Endothelial cell of umbilical vein (primary cell): Measurements from ENCODE around the gene RFESD. TPM values are rescaled to one million over a fixed set of nuclear protein-coding genes. Genes with fewer than 3 reads are reported as not detected.
A peak's percentile ranks its signal among the peaks of the same experiment; 100 is the strongest.

Experiments
- BruUV-seq: library from RNA; stranded (reverse); fragments of 400-500 nt; replicated peaks from 2 replicates; lab custom pipeline; 2021; lab: Mats Ljungman, UMichigan
- CTCF ChIA-PET: fragments of 300-600, 350-600 bp; sonication (Branson Sonifier 250); formaldehyde crosslinking; loops from one replicate; lab custom pipeline; 2021; ENCODE audit warnings: antibody characterized with exemption, inconsistent platforms; lab: Charles Lee
- POLR2A ChIA-PET: fragments of 300-600, 350-600 bp; sonication (Branson Sonifier 250); formaldehyde crosslinking; loops from one replicate; lab custom pipeline; 2021; ENCODE audit warnings: antibody characterized with exemption, inconsistent platforms; lab: Charles Lee
- DNase-seq: peaks from one replicate; pipeline ENCODE4 v3.0.0-alpha.2; 2011; ENCODE audit warnings: low read depth, low spot score
- FAIRE-seq: peaks from 2 replicates; lab custom pipeline; 2011; peaks lifted over from hg19 to GRCh38; lab: Jason Lieb, UNC
- H2AFZ ChIP-seq: 2 replicates; pipeline ENCODE4 v1.6.0; 2012; ENCODE audit warnings: low read depth, low read length, control low read depth, inconsistent platforms
- H3K27ac ChIP-seq: 2 replicates; pipeline ENCODE4 v1.5.1; 2011; ENCODE audit warnings: low read depth, mild to moderate bottlenecking, control low read depth, low read length, moderate library complexity; ENCODE audit not compliant: insufficient read depth
- H3K27me3 ChIP-seq, 2 experiments: 2 replicates each; pipeline versions ENCODE4 v1.6.0 to v1.6.1; 2011; ENCODE audit warnings: low read length in 2 of 2, mixed read lengths in 1 of 2; ENCODE audit not compliant: control insufficient read depth in 2 of 2, insufficient read depth in 2 of 2
- H3K36me3 ChIP-seq, 2 experiments: 2 replicates in 1 of 2; 3 replicates in 1 of 2; pipeline ENCODE4 v1.5.1; 2011; ENCODE audit warnings: low read length in 2 of 2, mild to moderate bottlenecking in 1 of 2, moderate library complexity in 1 of 2; ENCODE audit not compliant: control insufficient read depth in 2 of 2, insufficient read depth in 2 of 2; ENCODE audit errors: extremely low read depth in 1 of 2
- H3K4me1 ChIP-seq: 3 replicates; pipeline ENCODE4 v1.5.1; 2011; ENCODE audit warnings: mild to moderate bottlenecking, low read length; ENCODE audit not compliant: control insufficient read depth, insufficient read depth; ENCODE audit errors: extremely low read depth
- H3K4me2 ChIP-seq: 2 replicates; pipeline ENCODE4 v1.6.1; 2011; ENCODE audit warnings: low read length, control low read depth, mixed read lengths; ENCODE audit not compliant: insufficient read depth
- H3K4me3 ChIP-seq, 3 experiments: fragments of 200-600 bp in 1 of 3; sonication (generic), shearing (Covaris generic) in 1 of 3; replicated peaks in 1 of 3; 2 replicates each; pipeline ENCODE4 v1.5.1; 2011 to 2016; ENCODE audit warnings: control low read depth in 3 of 3, low read length in 3 of 3, mild to moderate bottlenecking in 2 of 3, inconsistent platforms in 1 of 3, low read depth in 1 of 3, moderate library complexity in 1 of 3; ENCODE audit not compliant: insufficient read depth in 1 of 3
- H3K79me2 ChIP-seq: 2 replicates; pipeline ENCODE4 v1.6.0; 2012; ENCODE audit warnings: low read length, inconsistent platforms; ENCODE audit not compliant: control insufficient read depth, insufficient read depth
- H3K9ac ChIP-seq: replicated peaks from 2 replicates; pipeline ENCODE3; 2011; ENCODE audit warnings: low read length, control low read depth; ENCODE audit not compliant: insufficient read depth; ENCODE audit errors: extremely low read depth
- H3K9me1 ChIP-seq: replicated peaks from 3 replicates; pipeline ENCODE4 v1.6.0; 2011; ENCODE audit warnings: mild to moderate bottlenecking, low read length; ENCODE audit not compliant: control insufficient read depth, insufficient read depth; ENCODE audit errors: extremely low read depth
- H3K9me3 ChIP-seq: replicated peaks from 2 replicates; pipeline ENCODE4 v1.5.1; 2012; ENCODE audit warnings: low read length, inconsistent platforms; ENCODE audit not compliant: control insufficient read depth, insufficient read depth
- H4K20me1 ChIP-seq: replicated peaks from 2 replicates; pipeline ENCODE3; 2011; ENCODE audit warnings: mild to moderate bottlenecking, low read length; ENCODE audit not compliant: control insufficient read depth, insufficient read depth; ENCODE audit errors: extremely low read depth
- EZH2 ChIP-seq: IDR thresholded peaks from 2 replicates; pipeline ENCODE4 v1.6.1; 2012; ENCODE audit warnings: borderline replicate concordance, low read depth, mild to moderate bottlenecking, moderate library complexity, low read length, inconsistent platforms; ENCODE audit not compliant: severe bottlenecking
- FOS ChIP-seq: IDR thresholded peaks from 2 replicates; pipeline ENCODE4 v1.6.1; 2011; ENCODE audit warnings: mild to moderate bottlenecking, low read length, moderate library complexity, borderline replicate concordance; ENCODE audit not compliant: insufficient read depth
- GATA2 ChIP-seq: IDR thresholded peaks from 2 replicates; pipeline ENCODE4 v1.7.0; 2011; ENCODE audit warnings: low read depth, mild to moderate bottlenecking, moderate library complexity, mixed read lengths, low read length; ENCODE audit not compliant: insufficient read length, insufficient read depth
- JUN ChIP-seq: IDR thresholded peaks from 2 replicates; pipeline ENCODE4 v1.6.1; 2011; ENCODE audit warnings: borderline replicate concordance, low read depth; ENCODE audit not compliant: insufficient read length, insufficient read depth
- MYC ChIP-seq: IDR thresholded peaks from one replicate; pipeline ENCODE4 v1.6.1; 2011; ENCODE audit warnings: mild to moderate bottlenecking, low read depth, low read length
- POLR2A ChIP-seq: IDR thresholded peaks from 2 replicates; pipeline ENCODE4 v1.6.1; 2012; ENCODE audit warnings: low read depth, mild to moderate bottlenecking, control low read depth, low read length
- POLR2AphosphoS5 ChIP-seq: IDR thresholded peaks from 2 replicates; pipeline ENCODE4 v1.6.1; 2012; ENCODE audit warnings: low read depth, mild to moderate bottlenecking, control low read depth, low read length, moderate library complexity; ENCODE audit not compliant: insufficient read depth
- dilution Hi-C: fragments of 300-500 bp; cut with MboI; formaldehyde crosslinking; loops from one replicate; pipeline ENCODE4 v1.15.0; 2019; ENCODE audit warnings: low sequenced_read_pairs; ENCODE audit not compliant: extremely low pct_ligation_motif_present
- intact Hi-C: fragments of 100-400 bp; cut with micrococcal nuclease; formaldehyde crosslinking; loops from one replicate; pipeline ENCODE4 v1.10.0; 2022
- polyA plus RNA-seq, 4 experiments: library from polyadenylated mRNA; depleted of rRNA in 3 of 4; stranded (reverse) in 3 of 4; unstranded in 1 of 4; fragments of >200 nt; gene quantifications; 2 replicates each; pipeline versions ENCODE4 v1.2.1 to v1.2.3, GENCODE V29; 2011 to 2012; ENCODE audit warnings: missing spikeins in 1 of 4
- total RNA-seq: library from RNA; stranded (reverse); gene quantifications from 2 replicates; pipeline ENCODE4 v1.2.3, GENCODE V29; 2021
- TF ChIP-seq, protein P1 (sequence below): IDR thresholded peaks from 2 replicates; pipeline ENCODE4 v1.6.1; 2011; ENCODE audit not compliant: insufficient read depth, insufficient read length
- TF ChIP-seq, protein P2 (sequence below), 2 donors: IDR thresholded peaks; 1 replicate in 1 of 2; 2 replicates in 1 of 2; pipeline ENCODE4 v1.5.1; 2011; ENCODE audit warnings: low read length in 2 of 2, mild to moderate bottlenecking in 2 of 2, moderate library complexity in 2 of 2, control low read depth in 1 of 2, inconsistent platforms in 1 of 2, low read depth in 1 of 2; ENCODE audit not compliant: insufficient read depth in 1 of 2; ENCODE audit errors: extremely low read depth in 1 of 2

The RFESD gene
- total and polyA plus RNA-seq, 2 donors (not counting 3 experiments of a cell fraction or from before 2014, with no cell fraction given), result 0.88 to 2.0 TPM

DNA sequence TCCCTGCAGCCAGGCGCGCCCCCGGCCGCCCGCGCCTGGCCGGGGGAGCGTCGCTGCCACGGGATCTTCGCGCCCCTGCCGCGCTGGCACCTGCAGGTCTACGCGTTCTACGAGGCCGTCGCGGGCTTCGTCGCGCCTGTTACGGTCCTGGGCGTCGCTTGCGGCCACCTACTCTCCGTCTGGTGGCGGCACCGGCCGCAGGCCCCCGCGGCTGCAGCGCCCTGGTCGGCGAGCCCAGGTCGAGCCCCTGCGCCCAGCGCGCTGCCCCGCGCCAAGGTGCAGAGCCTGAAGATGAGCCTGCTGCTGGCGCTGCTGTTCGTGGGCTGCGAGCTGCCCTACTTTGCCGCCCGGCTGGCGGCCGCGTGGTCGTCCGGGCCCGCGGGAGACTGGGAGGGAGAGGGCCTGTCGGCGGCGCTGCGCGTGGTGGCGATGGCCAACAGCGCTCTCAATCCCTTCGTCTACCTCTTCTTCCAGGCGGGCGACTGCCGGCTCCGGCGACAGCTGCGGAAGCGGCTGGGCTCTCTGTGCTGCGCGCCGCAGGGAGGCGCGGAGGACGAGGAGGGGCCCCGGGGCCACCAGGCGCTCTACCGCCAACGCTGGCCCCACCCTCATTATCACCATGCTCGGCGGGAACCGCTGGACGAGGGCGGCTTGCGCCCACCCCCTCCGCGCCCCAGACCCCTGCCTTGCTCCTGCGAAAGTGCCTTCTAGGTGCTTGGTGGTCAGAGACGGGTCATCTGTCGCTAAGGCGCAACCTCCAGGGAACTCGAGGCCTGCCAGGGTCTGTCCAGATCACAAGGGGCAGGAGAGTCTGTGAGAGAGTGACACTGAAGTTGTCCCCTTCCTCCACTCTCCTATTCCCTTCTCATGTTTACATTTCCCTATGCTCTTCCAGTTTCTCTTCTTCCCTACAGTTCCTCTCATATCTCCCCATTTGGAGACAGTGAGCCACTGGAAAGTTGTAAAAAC lies 25.4 kb upstream of the RFESD start:
- POLR2A ChIA-PET, result no interaction called here
- peak overlapping the region in 2 of 3 experiments; percentile 10 to 54 for H3K4me3 ChIP-seq
- H3K4me1 ChIP-seq, result peaks cover 23% of the 10 kb centered on the region
- H3K9me3 ChIP-seq, result no peaks in the 10 kb centered on the region
- DNase-seq (peak; percentile 44), FAIRE-seq (peak; percentile 48)
- H2AFZ ChIP-seq, result peak overlapping the region; percentile 89
- no peaks in the 10 kb centered on the region for H3K9me1 ChIP-seq
- intact Hi-C loops, result loop anchor here (1.0 kb wide), 2 partner anchors 25 to 66 kb away; partner anchors contain the start of genes ARSK and RFESD
- H4K20me1 ChIP-seq, result no peaks in the 10 kb centered on the region
- no peaks in the 10 kb centered on the region for H3K36me3 ChIP-seq
- H3K27ac ChIP-seq, result no peak overlapping the region
- dilution Hi-C loops, result no loop called here
- H3K27me3 ChIP-seq, result no peaks in the 10 kb centered on the region
- CTCF ChIA-PET, result interaction anchor here (1.7 kb wide), 1 partner anchor 10 kb away, joined by 5 read pairs; no protein-coding TSS in a partner anchor
- peak overlapping the region; percentile 89 for H3K4me2 ChIP-seq
- H3K9ac ChIP-seq, result no peak overlapping the region
- TF ChIP-seq POLR2AphosphoS5 (no peak), FOS (no peak), EZH2 (no peak), POLR2A (no peak), MYC (no peak), JUN (no peak), GATA2 (no peak)
- TF ChIP-seq, protein P1, sequence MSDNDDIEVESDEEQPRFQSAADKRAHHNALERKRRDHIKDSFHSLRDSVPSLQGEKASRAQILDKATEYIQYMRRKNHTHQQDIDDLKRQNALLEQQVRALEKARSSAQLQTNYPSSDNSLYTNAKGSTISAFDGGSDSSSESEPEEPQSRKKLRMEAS, result no peak
- TF ChIP-seq, protein P2, sequence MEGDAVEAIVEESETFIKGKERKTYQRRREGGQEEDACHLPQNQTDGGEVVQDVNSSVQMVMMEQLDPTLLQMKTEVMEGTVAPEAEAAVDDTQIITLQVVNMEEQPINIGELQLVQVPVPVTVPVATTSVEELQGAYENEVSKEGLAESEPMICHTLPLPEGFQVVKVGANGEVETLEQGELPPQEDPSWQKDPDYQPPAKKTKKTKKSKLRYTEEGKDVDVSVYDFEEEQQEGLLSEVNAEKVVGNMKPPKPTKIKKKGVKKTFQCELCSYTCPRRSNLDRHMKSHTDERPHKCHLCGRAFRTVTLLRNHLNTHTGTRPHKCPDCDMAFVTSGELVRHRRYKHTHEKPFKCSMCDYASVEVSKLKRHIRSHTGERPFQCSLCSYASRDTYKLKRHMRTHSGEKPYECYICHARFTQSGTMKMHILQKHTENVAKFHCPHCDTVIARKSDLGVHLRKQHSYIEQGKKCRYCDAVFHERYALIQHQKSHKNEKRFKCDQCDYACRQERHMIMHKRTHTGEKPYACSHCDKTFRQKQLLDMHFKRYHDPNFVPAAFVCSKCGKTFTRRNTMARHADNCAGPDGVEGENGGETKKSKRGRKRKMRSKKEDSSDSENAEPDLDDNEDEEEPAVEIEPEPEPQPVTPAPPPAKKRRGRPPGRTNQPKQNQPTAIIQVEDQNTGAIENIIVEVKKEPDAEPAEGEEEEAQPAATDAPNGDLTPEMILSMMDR (IDR thresholded peaks at IDR 0.05; ENCODE audit: extremely low read depth in 1 of 2, insufficient read depth in 1 of 2, low read depth in 1 of 2, low read length in 2 of 2), result no peak
- BruUV-seq, result no TSS peak
- no peaks in the 10 kb centered on the region for H3K79me2 ChIP-seq
